Epithelial cell of esophagus (primary cell): ENCODE data around the gene ZNF536.

Experiments used
- DNase-seq: peaks from one replicate; pipeline ENCODE4 v3.0.0; 2010; ENCODE audit warnings: low read depth
- H3K4me3 ChIP-seq: 2 replicates; pipeline ENCODE4 v1.5.1; 2011; ENCODE audit warnings: mild to moderate bottlenecking, low read length, control low read depth
- TF ChIP-seq, protein P1 (sequence below): IDR thresholded peaks from 2 replicates; pipeline ENCODE4 v1.5.1; 2011; ENCODE audit warnings: low read depth, mild to moderate bottlenecking, low read length, control low read depth, inconsistent platforms; ENCODE audit not compliant: insufficient read depth; ENCODE audit errors: missing control alignments

Gene ZNF536

DNA sequence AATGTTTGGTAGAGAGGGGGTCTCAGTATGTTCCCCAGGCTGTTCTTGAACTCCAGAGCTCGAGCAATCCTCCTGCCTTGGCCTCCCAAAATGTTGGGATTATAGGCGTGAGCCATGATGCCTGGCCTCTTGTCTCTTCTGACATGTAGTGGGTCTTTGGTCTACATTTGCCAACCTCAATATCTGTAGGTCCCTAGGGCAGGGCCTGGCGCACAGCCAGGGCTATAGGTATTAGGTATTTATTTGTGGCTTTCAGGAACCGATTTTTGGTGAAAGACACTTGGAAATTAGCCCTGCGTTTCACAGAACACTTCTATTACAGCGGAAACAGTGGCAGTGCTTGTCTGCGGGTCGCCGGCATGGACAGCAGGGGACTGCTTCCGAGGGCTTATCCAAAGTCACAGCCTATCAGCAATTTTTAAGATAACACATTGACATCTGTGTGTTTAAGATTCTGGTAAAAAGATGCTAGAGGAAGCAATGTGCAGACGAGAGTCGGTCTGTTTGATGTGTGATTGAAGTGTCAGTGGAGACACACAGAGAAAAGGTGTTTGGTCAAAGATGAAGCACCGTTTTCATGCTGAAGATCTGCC, 14.5 kb downstream of the ZNF536 start:
- no peak overlapping the region for H3K4me3 ChIP-seq
- TF ChIP-seq, protein P1, sequence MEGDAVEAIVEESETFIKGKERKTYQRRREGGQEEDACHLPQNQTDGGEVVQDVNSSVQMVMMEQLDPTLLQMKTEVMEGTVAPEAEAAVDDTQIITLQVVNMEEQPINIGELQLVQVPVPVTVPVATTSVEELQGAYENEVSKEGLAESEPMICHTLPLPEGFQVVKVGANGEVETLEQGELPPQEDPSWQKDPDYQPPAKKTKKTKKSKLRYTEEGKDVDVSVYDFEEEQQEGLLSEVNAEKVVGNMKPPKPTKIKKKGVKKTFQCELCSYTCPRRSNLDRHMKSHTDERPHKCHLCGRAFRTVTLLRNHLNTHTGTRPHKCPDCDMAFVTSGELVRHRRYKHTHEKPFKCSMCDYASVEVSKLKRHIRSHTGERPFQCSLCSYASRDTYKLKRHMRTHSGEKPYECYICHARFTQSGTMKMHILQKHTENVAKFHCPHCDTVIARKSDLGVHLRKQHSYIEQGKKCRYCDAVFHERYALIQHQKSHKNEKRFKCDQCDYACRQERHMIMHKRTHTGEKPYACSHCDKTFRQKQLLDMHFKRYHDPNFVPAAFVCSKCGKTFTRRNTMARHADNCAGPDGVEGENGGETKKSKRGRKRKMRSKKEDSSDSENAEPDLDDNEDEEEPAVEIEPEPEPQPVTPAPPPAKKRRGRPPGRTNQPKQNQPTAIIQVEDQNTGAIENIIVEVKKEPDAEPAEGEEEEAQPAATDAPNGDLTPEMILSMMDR = no peak
- DNase-seq = no peak

DNA sequence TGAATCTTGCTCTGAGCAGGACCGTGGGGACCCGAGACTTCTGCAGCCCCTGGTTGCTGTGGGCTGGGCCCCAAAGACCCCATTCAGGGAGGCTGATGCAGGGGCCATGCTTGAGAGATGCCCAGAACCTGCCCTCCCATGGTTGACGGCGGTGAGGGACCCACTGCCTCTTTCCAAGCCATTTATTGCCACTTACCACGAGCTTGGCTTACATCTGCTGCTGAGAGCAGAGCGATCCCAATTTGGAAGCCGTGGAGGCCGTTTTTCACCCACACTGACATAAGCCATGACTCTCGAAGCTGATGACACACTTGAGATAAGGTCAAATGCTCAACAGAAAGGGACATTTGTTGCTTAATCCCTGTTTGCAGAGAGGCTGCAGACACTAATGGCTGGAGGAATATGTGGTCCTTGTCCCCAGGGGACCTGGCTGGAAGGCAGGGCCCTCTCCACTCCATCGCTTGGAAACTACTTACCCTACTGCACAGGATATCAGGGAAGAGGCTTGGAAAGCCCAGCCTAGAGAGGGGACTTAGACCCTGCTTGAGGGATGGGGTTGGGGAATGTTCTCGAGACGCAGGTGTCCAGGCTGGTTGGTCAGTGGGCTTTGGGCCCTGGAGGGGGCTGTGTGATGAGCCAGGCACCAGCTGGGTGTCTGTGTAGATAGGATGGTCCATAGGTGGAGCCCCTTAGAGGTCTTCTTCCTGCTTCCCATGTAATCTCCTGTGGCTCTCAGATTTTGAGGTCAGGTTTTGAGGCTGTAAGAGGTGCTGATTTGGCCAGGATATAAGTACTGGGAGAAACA, 15.3 kb downstream of the ZNF536 start:
- TF ChIP-seq, protein P1 = no peak
- H3K4me3 ChIP-seq = no peak overlapping the region
- DNase-seq = no peak

DNA sequence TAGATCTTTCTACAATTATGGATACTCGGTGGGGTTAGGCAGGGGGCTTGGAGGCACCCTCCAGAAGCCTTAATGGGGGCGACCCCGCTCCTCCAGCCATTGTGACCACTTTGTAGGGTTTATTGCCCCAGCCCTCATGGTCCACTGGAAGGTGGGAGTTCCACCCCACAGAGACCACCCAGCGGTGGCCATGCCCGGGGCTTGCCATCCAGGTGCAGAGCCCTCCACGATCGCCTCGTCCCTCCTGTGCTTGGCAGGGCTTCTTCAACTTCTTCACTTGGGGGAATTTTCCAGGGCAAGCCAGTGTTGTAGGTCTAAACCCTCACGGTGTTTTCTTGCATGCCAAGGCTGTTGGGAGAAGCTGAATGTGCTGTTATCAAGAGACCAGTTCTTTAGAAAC, 16.1 kb downstream of the ZNF536 start:
- H3K4me3 ChIP-seq = no peak overlapping the region
- TF ChIP-seq, protein P1 = no peak
- no peak for DNase-seq

DNA sequence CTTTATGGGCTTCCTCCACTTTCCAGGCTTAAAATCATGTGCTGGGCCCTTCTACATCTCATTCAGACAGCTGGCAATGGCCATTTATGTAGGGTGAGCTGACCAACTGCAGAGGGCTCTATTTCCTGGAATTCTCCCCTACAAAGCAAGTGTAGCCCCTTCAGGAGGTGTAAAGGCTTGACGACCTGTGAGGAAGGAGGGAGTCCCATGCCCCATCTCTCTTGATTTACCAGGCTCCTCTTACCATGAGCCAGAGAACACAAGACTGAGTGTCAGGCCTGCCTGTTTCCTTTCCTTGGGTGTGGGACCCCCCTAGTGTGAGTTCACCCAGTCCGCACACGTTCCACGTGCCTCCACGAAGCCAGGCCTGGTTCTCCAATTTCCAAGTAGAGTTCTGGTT, 16.6 kb downstream of the ZNF536 start:
- TF ChIP-seq, protein P1 = no peak

DNA sequence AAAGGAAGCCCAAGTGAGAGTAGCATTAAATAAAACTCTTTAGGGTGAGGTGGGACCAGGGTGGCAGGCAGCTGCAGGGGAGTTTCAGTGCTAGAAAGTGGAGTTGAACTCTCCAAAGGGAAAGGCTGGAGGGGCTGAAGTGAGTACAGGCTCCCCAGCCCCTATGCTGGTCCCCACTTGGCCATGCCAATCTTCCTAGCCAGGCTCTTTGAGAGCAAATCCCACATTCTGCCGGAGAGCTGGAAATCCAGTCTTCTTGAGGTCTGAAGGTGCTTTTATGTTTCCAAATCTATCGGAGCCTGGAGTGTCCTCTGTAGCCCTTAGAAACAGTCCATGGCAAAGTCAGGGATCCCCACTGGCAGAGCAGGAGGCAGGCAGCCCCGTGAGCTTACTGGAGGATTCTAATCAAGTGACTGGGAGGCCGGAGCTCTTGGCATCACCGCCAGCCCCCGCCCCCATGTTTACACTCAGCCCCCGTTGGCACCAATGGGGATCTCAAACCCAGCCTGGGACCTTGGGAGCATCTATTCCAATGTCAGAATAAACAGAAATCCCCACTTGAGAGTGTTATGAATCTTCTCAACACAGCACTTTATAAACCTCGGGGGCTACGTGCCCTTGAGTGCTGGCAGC, 18.3 kb downstream of the ZNF536 start:
- TF ChIP-seq, protein P1 = no peak
- DNase-seq = no peak
- no peak overlapping the region for H3K4me3 ChIP-seq

More for the DNA sequence above, 16.6 kb downstream of the ZNF536 start:
- H3K4me3 ChIP-seq = no peak overlapping the region
- DNase-seq = no peak

DNA sequence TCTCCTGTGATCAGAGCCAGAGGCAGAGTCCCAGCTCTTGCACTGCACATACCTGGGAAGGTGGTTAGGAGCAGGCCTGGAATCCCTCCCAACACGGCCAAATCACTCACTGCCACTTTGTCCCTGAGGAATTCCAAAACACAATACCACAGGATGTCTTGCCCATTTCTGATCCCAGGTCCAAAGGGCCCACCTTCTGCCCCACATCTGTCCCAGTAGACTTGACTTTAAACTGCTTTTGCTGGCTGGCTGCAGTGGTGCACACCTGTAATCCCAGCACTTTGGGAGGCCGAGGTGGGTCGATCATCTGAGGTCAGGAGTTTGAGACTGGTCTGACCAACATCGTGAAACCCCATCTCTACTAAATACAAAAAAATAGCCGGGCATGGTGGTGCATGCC, 18.9 kb downstream of the ZNF536 start:
- TF ChIP-seq, protein P1 = no peak
- no peak overlapping the region for H3K4me3 ChIP-seq
- no peak for DNase-seq
